Epithelial cell of proximal tubule (primary cell): Measurements from ENCODE around the gene NTM. TPM values are rescaled to one million over a fixed set of nuclear protein-coding genes. Genes with fewer than 3 reads are reported as not detected.

ENCODE experiments used
- DNase-seq: peaks from one replicate; pipeline ENCODE4 v3.0.0-alpha.2; 2011; ENCODE audit warnings: low read depth
- H3K4me3 ChIP-seq: 2 replicates; pipeline ENCODE4 v1.5.1; 2011; ENCODE audit warnings: low read depth, mild to moderate bottlenecking, low read length
- CTCF ChIP-seq: conservative IDR thresholded peaks from 2 replicates; pipeline ENCODE4 v1.5.1; 2012; ENCODE audit warnings: low read depth, mild to moderate bottlenecking, low read length
- total RNA-seq: library from RNA; depleted of rRNA; stranded (reverse); fragments of >200 nt; gene quantifications from 2 replicates; pipeline ENCODE4 v1.2.3, GENCODE V29; 2015

Gene NTM
- total RNA-seq, 1 donor from 2014 or later: 5.3 TPM

GRCh38 chr11:131973061-131973460 is 602.6 kb downstream of the NTM start:
- no peak for DNase-seq
- no peak for TF ChIP-seq CTCF
- H3K4me3 ChIP-seq: no peak overlapping the region

GRCh38 chr11:131975619-131976018 is 605.2 kb downstream of the NTM start:
- no peak for DNase-seq
- TF ChIP-seq CTCF: no peak
- no peak overlapping the region for H3K4me3 ChIP-seq

GRCh38 chr11:131976021-131976420 is 605.6 kb downstream of the NTM start:
- DNase-seq: no peak
- no peak for TF ChIP-seq CTCF
- H3K4me3 ChIP-seq: no peak overlapping the region

DNA sequence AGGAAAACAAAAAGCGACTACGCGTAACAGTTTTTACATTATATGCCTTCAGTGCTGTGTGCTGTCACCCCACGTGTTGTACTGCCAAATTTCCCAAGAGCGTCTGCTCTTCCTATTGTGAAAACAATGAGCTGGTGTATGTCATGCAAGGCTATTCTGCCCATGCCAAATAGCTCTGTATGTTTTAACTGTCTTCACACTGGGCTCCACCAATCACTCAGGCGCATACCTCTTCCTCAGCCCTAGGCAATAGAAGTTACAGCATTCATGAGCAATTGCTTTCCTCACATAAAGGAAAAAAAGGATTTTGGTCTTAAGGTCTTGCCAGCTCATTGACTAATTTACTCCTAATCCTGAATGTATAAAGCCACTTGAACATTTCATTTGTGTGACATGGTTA is 606.8 kb downstream of the NTM start:
- no peak overlapping the region for H3K4me3 ChIP-seq
- DNase-seq: peak; percentile 6
- no peak for TF ChIP-seq CTCF

DNA sequence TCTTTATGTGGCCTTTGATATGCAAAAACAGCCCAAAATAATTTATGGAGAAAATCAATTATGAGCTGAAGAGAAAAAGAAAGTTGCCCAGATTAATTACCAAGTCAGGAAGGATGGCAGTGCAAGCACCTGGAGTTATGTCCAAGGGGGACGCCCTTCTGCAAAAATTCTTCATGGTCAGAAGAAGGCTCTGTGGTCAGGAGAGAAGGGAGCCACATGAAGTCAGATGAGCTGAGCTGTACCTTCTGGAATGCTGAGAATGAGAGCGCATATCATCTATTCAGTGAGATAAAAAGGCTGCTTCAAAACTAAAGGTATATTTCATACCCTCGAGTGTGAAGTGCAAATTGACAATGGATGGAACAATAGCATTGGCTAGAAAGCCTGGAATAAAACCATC is 607.4 kb downstream of the NTM start:
- TF ChIP-seq CTCF: no peak
- H3K4me3 ChIP-seq: no peak overlapping the region
- peak; percentile 61 for DNase-seq

DNA sequence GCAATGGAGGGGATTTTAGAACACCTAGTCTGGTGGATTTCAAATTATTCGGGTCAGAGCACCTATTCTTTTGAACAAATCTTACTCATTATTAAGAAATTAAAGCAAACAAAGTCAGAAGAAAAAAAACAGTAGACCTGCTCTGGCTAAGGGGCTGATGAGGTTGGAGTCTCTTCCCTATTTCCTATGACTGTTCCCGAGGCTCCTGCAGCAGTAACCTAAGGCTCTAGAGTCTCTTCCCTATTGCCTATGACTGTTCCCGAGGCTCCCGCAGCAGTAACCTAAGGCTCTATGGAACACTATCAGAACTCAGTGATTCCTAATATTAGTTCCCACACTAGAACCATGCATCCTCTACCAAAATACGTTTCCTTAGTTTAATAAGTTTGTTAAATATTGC is 607.9 kb downstream of the NTM start:
- no peak for DNase-seq

More for the DNA sequence above, 607.9 kb downstream of the NTM start:
- TF ChIP-seq CTCF: no peak
- H3K4me3 ChIP-seq: no peak overlapping the region
